ENCODE data around the gene PSME2.

- TF ChIP-seq EZH2phosphoT487 (IDR thresholded peaks at IDR 0.05; ENCODE audit: insufficient read depth, low read depth) (no peak), EZH2 (IDR thresholded peaks at IDR 0.05; ENCODE audit: insufficient read depth, poor library complexity, severe bottlenecking) (no peak)
Measured at GRCh38 chr14:24188251-24189058, 42.0 kb upstream of the PSME2 start, which contains the start of gene IPO4.

All from GM23248 (cell line).